Cerebellar cortex (tissue), 1 donor: ENCODE results near the gene TNPO1.

Experiments
- DNase-seq: peaks from one replicate; pipeline ENCODE4 v3.0.0-alpha.2; 2015; ENCODE audit warnings: low spot score

The TNPO1 gene

DNA sequence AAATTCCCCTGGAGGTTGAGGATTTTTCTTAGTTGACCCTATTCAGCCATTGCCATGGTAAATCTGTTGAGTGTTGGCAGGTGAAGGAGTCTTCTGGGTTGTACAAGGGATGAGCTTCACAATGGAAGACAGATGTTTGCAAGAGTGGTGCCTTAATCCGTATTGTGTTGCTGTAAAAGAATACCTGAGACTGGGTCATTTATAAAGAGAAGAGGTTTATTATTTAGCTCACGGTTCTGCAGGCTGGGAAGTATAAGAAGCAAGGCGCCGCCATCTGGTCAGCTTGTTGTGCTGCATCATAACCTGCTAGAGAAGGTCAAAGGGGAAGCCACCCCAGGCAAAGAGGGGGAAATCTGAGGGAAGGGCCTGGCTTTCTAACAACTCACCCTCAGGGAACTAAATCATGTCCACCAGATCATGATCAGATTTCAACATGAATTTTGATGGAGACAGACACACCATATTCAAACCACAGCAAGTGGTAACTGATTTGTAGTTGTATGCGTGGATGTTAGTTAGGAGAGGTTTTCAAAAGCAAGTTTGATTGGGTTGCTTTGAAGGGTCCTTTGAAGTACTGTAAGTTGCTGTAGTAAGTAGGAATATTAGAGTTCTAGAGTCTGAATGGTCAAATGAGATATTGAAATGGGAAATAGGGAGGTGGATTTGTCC lies 2.5 kb downstream of the TNPO1 start:
- peak; percentile 77 for DNase-seq

DNA sequence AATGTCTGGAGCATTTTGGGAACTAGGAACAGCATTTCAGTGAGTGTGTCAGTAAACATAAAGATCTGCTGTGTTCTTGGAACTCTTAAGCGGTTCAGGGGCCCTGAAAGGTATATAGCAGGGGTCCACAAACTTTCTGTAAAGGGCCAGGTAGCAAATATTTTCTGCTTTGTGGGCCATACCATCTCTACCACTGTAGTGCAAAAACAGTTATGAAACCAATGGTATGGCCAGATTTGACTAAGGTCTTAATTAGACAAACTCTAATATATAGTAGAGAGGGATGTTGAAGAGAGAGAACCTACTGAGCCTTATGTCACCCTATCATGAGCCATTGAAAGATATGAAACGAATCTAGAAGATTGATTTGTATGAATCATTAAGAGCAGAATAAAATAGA lies 5.3 kb downstream of the TNPO1 start:
- DNase-seq = no peak

DNA sequence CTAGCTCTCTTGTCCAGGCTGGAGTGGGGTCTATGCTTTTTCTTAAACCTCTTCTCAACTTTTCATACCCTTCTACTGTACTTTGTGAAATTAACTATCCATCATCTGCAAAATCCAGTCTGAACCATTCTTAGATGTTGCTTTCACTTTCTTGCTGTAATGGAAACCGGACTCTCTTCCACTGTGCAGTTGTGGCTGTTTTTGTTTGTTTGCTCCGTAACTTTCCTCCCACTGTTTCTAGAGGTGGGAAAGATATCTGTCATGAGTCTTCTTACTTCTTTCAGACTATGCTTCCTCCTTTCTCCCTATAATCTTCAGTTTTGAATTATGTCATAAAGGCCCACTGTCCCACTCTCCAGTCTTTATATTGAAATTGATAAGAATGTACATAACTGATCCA lies 6.5 kb downstream of the TNPO1 start:
- no peak for DNase-seq

DNA sequence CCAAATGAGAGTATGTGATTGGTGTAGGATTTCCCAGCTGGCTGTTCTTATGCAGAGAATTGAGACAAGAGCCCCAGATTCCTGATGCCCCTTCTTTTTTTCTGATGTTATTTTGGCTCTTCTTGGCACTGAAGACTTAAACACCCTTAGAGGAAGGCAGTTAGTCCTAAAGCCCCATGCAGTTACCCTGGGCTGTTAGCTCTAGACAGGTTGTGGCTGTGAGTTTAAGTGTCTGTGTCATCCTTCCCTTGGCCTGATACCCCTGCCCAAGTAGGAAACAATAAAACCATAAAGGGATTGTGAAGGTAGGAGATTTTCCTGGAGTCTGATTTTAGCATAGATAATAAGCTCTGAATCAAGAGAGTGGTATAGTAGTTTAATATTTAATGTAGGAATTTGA lies 13.2 kb downstream of the TNPO1 start:
- DNase-seq = no peak

DNA sequence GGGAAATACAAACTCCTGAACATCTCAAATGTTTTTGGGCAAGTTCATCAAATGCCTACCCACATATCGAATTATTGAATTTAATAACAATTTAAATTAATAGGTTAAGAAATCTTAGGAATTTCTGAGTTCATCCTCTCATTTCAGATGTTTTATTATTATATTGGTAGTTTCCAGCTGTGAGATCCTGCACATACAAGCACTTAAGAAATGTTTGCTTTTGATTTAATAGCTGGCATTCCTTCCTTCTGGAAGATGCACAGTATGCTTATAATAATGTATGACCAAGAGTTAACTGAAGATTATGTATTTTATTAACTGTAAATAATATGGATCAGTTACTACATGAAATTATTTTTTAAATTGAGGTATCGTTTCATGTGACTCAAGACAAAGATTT lies 13.9 kb downstream of the TNPO1 start:
- no peak for DNase-seq

DNA sequence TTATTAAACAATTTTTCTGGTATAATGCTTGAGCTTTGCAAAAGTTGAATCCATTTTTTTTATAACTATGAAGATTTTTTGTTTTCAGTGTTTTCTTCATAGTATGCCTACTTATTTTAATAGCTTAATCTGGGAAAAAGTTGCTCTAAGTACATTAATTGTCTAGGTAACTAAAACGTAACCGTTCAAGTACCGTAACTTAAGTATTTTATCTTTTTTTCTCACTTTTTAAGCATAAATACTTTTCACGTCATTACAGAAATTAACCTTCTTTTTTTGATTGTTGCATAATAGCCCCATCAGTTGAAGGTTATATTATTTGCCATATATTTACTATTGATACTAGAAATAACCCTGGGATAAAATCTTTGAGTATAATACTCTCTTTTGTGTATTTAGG lies 15.2 kb downstream of the TNPO1 start:
- no peak for DNase-seq

DNA sequence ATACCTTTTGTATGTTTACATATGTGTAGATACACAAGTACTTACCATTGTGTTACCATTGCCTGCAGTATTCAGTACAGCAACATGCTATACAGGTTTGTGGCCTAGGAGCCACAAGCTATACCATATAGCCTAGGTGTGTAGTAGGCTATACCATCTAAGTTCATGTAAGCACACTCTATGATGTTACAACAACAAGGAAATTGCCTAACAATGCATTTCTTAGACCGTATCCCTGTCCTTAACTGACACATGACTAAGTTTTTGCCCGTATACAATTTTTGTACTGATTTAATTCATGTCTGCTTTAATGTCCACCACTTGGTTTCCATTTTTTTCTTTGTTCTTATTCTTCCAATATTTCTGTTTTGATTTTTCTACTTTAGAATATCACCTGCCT lies 18.5 kb downstream of the TNPO1 start:
- no peak for DNase-seq

DNA sequence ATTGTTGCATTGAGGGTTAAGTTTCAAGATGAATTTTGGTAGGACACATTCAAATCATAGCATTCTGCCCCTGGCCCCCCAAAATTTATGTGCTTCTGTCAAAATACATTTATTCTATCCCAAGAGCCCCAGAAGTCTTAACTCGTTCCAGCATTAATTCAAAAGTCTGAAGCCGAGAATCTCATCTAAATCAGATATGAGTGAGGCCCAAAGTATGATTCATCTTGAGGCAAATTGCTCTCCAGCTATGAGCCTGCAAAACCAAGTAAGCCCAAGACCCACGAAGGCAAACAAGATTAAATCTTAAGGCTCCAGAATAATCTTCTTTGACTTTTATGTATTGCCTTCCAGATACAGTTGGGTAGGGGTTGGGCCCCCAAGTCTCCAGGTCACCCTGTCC lies 19.2 kb downstream of the TNPO1 start:
- DNase-seq = no peak

DNA sequence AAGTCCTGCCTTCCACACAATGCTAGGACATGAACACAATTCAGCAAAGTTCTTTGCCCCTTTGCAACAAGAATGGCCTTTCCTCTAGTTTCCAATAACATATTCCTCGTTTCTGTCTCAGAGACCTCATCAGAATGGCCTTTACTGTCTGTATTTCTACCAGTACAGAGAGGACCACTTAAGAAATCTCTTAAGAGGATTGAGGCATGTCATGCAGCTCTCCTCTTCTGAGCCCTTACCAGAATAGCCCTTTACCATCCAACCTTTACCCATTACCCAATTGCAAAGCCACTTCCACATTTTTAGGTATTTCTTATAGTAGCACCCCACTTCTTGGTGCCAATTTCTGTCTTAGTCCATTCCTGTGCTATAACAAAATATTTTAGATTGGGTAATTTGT lies 20.3 kb downstream of the TNPO1 start:
- no peak for DNase-seq

DNA sequence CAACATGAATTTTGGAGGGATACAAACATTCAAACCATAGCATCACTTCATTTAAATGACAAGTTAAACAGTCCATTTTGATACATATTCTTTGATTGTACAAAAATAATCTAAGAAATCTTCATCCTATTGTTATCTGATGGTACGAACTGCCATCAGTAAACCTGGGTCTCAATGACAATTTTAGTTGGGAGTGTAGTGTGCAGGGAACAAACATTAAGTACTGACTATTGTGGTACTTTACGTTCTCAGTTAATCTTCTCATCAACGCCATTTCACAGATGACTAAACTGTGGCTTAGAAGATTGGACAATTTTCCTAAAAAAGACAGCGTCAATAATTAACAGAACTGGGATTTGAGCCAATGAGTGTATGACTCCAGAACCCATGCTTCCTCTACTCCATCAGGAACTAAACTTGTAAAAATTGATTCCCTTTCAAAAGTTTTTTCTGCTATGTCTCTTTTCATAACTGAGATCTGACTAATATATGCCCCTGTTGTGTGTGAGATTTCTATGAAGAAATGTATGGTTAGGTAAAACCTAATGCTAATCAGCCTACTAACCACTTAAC lies 21.1 kb downstream of the TNPO1 start:
- no peak for DNase-seq

DNA sequence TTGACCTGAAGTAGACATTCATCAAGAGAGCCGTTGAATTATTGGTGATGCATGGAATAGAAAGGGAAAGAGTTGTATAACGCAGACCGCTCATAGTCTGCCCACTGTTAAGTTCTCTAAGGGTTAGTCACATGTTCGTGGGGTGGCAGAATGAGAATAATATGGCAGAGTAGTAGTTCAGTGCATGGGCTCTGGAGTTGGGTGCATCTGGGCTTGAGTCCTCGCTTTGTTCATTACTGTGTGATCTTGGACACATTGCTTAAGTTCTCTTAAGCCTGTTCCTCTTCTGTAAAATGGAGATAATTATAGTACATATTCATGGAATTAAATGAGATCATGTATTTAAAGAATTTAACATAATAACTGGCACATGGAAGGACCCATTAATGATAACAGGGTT lies 23.6 kb downstream of the TNPO1 start:
- DNase-seq = no peak

DNA sequence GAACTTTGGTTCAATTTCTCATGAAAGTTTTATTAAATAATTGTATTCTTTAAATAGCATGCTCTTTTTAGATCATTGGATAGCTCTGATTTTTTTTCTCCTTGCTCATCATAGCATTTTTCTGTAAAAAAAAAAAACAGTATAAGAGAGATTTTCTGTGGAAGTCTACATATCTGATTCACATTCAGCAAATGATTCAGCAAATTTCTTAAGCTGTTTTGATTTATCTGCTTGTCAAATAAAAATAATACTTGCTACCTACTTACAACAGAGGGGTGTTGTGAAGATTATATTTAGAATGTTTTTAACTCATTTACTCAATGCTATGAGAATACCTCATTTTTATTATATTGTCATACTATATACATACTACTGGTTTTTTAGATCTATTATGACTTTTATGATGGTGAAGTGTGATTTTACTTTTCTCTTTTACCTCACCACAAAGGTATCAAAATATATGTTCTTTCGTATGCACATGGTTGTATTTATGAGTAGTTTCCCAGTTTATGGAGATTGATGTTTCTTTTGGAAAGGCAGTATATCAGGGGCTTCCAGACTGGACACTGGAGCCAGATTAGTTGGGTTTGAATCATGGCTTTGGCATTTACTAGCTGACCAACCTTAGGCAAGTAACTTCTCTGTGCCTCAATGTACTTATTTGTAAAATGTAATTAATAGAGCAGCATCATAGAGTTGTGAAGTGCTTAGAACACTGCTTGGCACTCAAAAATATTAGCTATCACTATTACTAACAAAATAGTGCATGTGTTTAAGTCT lies 25.5 kb downstream of the TNPO1 start:
- no peak for DNase-seq

DNA sequence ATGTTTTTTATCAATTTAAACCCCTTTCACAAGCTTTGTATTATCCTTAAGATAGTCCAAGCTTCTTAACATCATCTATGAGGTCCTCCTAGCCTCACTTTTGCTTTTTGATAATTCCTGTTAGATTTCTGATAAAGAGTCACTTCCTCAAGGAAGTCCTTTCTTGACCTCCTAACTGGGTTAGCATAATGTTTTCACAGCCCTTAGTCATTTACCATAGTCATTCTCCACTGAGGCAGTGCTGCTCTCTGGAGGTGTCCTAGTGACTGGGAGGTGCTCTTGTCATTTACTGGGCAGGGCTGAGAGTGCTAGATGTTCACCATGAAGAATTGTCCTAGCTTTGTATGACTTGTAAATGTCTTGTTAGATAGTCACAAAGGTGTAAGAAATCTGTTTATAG lies 26.4 kb downstream of the TNPO1 start:
- DNase-seq = no peak

DNA sequence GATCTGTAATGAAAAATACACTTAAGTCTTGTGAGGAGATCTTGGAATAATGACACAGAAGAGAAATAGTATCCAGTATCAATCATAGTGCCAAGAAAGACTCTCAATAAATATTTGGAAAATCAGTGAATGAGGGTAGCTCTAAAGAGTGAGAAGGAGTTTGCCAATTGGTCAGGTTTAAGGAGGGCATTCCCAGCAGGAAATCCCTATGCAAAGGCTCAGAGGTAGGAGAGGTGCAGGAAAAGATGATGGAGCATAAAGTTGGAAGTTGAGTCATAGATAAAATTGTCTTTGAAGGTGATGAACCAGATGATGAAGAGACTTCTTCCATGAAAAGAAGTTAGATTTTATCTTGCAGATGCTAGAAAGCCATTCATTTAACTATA lies 27.8 kb downstream of the TNPO1 start:
- no peak for DNase-seq

DNA sequence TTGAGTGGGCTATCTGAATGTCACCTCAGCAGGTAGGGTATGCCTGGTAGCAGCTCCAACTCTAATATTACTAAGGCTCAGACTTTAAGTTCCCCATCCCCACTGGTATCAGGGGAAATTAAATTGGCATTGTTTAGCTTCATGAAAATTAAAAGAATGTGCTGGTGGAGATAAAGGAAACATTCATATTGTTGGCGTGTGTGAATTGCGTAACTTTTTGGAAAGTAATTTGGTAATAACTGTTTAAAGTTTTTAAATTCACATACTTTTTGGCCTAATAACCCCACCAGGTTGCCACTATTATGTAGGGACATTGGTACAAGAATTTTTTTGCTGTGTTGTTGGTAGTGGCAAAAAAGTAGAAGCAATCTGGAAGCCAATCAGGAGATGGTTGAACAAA lies 29.4 kb downstream of the TNPO1 start:
- DNase-seq = no peak

DNA sequence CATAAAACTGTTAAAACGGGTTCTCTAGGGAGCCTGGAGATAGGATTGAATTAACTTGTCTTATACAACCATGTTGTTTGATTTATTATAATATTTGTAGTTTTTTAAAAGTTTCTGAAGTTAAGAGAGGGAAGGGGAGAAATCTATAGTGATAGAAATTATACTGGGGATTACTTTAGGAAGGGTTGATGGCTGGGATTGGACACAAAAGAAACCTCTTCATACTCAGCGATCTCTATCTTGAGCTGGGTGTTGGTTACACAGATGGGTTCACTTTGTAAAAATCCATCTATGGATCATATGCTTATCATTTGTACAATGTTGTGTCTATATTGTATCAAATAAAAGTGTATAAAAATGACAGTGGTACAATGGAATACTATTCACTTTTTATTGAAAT lies 30.0 kb downstream of the TNPO1 start:
- no peak for DNase-seq

DNA sequence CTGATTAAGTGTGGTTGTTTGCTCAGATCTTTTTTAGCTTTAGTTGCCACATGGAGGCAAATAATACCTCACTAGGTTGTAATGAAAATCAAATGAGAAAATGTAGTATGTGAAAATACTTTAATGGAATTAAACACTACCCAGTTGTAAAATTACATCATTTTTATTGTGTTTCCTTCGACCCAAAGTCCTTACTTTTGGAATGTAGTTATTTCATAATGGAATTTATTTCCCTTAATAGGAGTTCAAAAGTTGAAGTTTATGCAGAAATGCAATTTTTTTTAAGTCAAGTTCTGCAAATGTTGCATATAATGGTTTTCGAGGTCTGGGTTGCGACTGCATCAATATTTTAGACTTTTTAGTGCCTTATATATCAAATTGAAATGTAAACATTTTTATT lies 31.0 kb downstream of the TNPO1 start:
- DNase-seq = no peak

DNA sequence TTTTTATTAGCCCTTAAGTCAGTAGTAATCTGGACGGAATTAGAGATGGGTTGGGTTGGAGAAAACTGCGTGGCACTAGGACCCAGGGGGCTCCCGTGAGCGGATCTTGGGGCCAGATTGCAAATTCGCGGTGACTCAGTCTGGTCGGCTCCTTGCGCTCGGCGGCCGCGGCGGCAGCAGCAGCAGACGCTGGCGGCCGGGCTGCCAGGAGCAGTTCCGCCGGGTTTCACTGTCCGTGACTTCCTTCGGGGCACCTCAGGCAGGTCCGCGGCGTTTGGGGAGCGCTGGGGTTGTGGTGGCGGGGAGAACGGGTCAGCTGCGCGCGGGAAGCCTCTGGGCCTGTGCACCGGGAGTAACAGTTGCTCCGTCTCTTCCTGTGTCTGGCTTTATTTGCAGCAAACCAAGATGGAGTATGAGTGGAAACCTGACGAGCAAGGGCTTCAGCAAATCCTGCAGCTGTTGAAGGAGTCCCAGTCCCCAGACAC lies 31.6 kb downstream of the TNPO1 start:
- peak; percentile 93 for DNase-seq

DNA sequence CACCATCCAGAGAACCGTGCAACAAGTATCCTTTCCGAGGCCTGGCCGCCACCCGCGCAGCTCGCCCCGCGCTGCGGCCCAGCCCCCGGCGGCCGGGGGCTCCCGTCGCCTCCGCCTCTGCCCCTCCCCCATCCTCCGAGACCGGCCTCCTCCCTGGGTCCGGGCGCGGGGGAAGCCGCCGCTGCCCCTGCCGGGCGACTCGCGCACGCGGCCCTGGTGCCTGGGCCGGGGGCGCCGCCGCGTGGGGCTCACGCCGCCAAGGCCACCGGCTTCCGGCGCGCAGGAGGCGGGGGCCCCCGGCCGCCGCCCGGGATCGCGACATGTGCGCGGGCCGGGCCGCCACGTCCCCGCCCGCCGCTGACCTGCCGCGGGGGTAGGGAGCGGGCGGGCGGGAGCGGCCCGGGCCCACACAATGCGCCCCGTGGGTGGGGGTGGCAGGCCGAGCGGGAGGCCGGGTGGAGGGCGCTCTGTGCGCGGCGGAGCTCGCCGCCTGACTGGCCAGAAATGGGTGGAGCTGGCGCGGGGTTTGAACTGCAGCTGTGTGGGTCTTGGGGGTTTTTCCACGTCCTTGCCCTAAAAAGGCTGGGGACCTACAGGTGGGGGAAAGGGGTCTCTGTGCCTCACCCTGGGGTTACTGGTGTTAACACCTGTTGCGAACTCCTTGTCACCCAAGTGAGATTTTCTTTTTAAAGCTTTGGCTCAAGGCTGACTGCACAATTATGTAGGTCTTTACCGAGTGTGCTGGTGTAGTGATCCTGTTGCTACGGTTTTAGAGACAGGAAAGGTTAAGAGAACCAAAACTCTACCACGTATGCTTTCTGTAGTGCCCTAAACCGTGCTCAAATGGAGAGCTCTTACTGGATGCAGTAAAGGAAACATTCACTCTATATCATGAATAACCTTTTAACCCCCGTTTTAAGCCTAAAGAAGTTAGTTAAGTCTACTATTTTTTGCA lies 32.3 kb downstream of the TNPO1 start:
- DNase-seq = peak; percentile 37

DNA sequence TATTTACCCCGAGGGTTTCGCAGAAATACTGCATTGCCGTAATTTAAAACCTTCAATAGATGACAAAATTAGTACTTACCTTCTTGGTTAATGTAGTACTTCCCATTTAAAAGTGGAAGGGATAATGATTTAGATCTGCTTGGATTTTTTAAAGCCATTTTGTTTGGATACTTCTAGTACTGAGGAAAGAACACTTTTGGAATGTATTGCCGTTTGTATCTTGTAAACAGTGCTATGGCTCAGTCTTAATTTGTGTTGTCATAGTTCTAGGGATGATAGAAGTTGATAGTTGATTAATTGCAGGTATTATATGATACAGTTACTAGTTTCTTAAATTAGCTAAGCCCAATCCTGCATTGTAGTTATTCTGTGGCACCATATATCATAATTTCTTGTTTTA lies 33.1 kb downstream of the TNPO1 start:
- no peak for DNase-seq

DNA sequence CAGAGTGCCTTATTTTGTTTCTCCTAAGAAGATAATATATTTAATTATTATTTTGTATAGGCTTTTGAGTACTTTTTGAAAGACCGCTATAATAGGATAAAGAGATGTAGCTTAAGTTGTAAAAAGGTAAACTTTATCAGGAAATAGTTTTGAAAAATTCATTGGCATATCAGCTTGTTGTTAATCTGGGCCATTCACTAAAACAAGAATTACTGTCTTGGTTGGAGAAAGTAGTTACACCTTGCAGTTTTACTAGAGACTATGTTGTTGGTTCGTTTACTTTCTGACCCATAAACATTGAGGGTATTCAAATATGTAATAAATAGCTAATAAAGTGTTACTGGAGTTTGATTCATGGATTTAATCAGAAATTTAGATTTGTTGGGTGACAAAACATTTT lies 33.7 kb downstream of the TNPO1 start:
- DNase-seq = peak; percentile 15

DNA sequence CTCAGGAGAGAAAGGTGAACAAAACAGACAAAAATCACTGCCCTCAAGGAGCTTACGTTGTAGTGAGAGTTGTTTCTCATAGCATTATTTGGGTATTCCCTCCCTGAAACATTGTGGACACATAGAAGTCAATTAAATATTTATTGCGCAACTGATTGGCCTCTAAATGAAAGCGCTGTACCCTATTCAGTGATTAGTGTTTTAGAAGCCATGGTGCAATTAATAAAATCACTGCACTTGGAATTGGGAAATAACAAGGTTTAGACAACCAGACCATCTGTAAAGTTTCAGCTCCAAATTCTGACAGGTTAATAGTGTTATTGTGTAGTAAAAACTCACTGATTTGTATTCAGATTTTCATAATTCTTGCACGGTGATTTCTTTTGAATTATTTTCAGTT lies 35.9 kb downstream of the TNPO1 start:
- no peak for DNase-seq
